ENCODE results near the gene MDK.
A peak's percentile ranks its signal among the peaks of the same experiment; 100 is the strongest.

The MDK gene

GRCh38 chr11:46387456-46387855 is 6.0 kb downstream of the MDK start:
- Histone ChIP-seq H3K4me3 (ENCODE audit: low read length) (no peak overlapping the region), H3K27me3 (ENCODE audit: insufficient read depth, low read length, poor library complexity) (peaks cover 16% of the 10 kb centered on the region), H3K18ac (ENCODE audit: low read length) (no peak overlapping the region), H3K79me2 (ENCODE audit: control insufficient read depth, insufficient read depth, low read length) (no peaks in the 10 kb centered on the region), H3K9ac (ENCODE audit: low read length) (no peak overlapping the region), H2BK5ac (ENCODE audit: low read length) (no peak overlapping the region), H3K23ac (ENCODE audit: low read length) (no peak overlapping the region), H3K4ac (ENCODE audit: low read depth, low read length) (no peak overlapping the region), H3K36me3 (ENCODE audit: control insufficient read depth, insufficient read depth, low read length) (no peaks in the 10 kb centered on the region), H4K5ac (ENCODE audit: low read length) (no peak overlapping the region), H3K56ac (ENCODE audit: low read length) (no peak overlapping the region), H2BK120ac (ENCODE audit: low read depth, low read length) (no peak overlapping the region), H3K4me2 (ENCODE audit: low read length) (no peak overlapping the region), H3K4me1 (ENCODE audit: control insufficient read depth, low read depth, low read length) (peaks cover 9% of the 10 kb centered on the region), H4K8ac (ENCODE audit: low read depth, low read length) (no peak overlapping the region), H3K79me1 (ENCODE audit: low read length) (no peaks in the 10 kb centered on the region), H3K27ac (ENCODE audit: low read depth, low read length) (no peak overlapping the region), H2BK15ac (replicated peaks; ENCODE audit: low read depth) (no peak overlapping the region), H2AK5ac (ENCODE audit: low read length) (no peak overlapping the region)
- DNase-seq, result no peak
- no CpG with 5 or more reads among the region's 5 CpGs for WGBS (ENCODE audit: extremely low coverage, insufficient coverage, low lambda C conversion rate)

GRCh38 chr11:46387919-46388618 is 6.6 kb downstream of the MDK start:
- no peaks in the 10 kb centered on the region for H3K79me2 ChIP-seq (ENCODE audit: control insufficient read depth, insufficient read depth, low read length)

GRCh38 chr11:46388619-46389449 is 7.4 kb downstream of the MDK start:
- H3K79me1 ChIP-seq (ENCODE audit: low read length), result no peaks in the 10 kb centered on the region
- H3K27me3 ChIP-seq (ENCODE audit: insufficient read depth, low read length, poor library complexity), result peaks cover 16% of the 10 kb centered on the region
- no CpG with 5 or more reads among the region's 21 CpGs for WGBS (ENCODE audit: extremely low coverage, insufficient coverage, low lambda C conversion rate)

More at GRCh38 chr11:46387919-46388618, 6.6 kb downstream of the MDK start:
- Histone ChIP-seq H2AK5ac (ENCODE audit: low read length) (no peak overlapping the region), H4K8ac (ENCODE audit: low read depth, low read length) (no peak overlapping the region), H3K4ac (ENCODE audit: low read depth, low read length) (no peak overlapping the region), H3K9ac (ENCODE audit: low read length) (peak overlapping the region; percentile 34), H3K23ac (ENCODE audit: low read length) (no peak overlapping the region), H2BK15ac (replicated peaks; ENCODE audit: low read depth) (no peak overlapping the region), H2BK120ac (ENCODE audit: low read depth, low read length) (no peak overlapping the region), H3K79me1 (ENCODE audit: low read length) (no peaks in the 10 kb centered on the region), H2BK5ac (ENCODE audit: low read length) (no peak overlapping the region), H3K36me3 (ENCODE audit: control insufficient read depth, insufficient read depth, low read length) (no peaks in the 10 kb centered on the region), H3K4me2 (ENCODE audit: low read length) (peak overlapping the region; percentile 18), H3K56ac (ENCODE audit: low read length) (peak overlapping the region; percentile 29), H3K4me3 (ENCODE audit: low read length) (no peak overlapping the region), H4K5ac (ENCODE audit: low read length) (no peak overlapping the region), H3K18ac (ENCODE audit: low read length) (no peak overlapping the region), H3K4me1 (ENCODE audit: control insufficient read depth, low read depth, low read length) (peaks cover 6% of the 10 kb centered on the region), H3K27ac (ENCODE audit: low read depth, low read length) (no peak overlapping the region), H3K27me3 (ENCODE audit: insufficient read depth, low read length, poor library complexity) (peaks cover 16% of the 10 kb centered on the region)
- DNase-seq, result no peak
- no CpG with 5 or more reads among the region's 24 CpGs for WGBS (ENCODE audit: extremely low coverage, insufficient coverage, low lambda C conversion rate)

GRCh38 chr11:46389450-46390330 is 8.2 kb downstream of the MDK start:
- Histone ChIP-seq H3K4me3 (ENCODE audit: low read length) (no peak overlapping the region), H3K4me2 (ENCODE audit: low read length) (peak overlapping the region; percentile 44), H3K23ac (ENCODE audit: low read length) (peak overlapping the region; percentile 92), H3K4me1 (ENCODE audit: control insufficient read depth, low read depth, low read length) (peaks cover 6% of the 10 kb centered on the region), H3K79me1 (ENCODE audit: low read length) (no peaks in the 10 kb centered on the region), H3K36me3 (ENCODE audit: control insufficient read depth, insufficient read depth, low read length) (no peaks in the 10 kb centered on the region), H3K56ac (ENCODE audit: low read length) (peak overlapping the region; percentile 44), H3K9ac (ENCODE audit: low read length) (peak overlapping the region; percentile 6), H3K27ac (ENCODE audit: low read depth, low read length) (no peak overlapping the region), H4K5ac (ENCODE audit: low read length) (no peak overlapping the region), H3K79me2 (ENCODE audit: control insufficient read depth, insufficient read depth, low read length) (no peaks in the 10 kb centered on the region), H2AK5ac (ENCODE audit: low read length) (no peak overlapping the region), H2BK5ac (ENCODE audit: low read length) (no peak overlapping the region), H3K18ac (ENCODE audit: low read length) (no peak overlapping the region), H2BK120ac (ENCODE audit: low read depth, low read length) (no peak overlapping the region), H3K4ac (ENCODE audit: low read depth, low read length) (no peak overlapping the region), H3K27me3 (ENCODE audit: insufficient read depth, low read length, poor library complexity) (peaks cover 16% of the 10 kb centered on the region), H4K8ac (ENCODE audit: low read depth, low read length) (no peak overlapping the region), H2BK15ac (replicated peaks; ENCODE audit: low read depth) (no peak overlapping the region)
- peak; percentile 85 for DNase-seq
- no CpG with 5 or more reads among the region's 80 CpGs for WGBS (ENCODE audit: extremely low coverage, insufficient coverage, low lambda C conversion rate)

More at GRCh38 chr11:46388619-46389449, 7.4 kb downstream of the MDK start:
- Histone ChIP-seq H3K4me3 (ENCODE audit: low read length) (no peak overlapping the region), H2BK15ac (replicated peaks; ENCODE audit: low read depth) (no peak overlapping the region), H3K4ac (ENCODE audit: low read depth, low read length) (no peak overlapping the region), H4K8ac (ENCODE audit: low read depth, low read length) (no peak overlapping the region), H3K79me2 (ENCODE audit: control insufficient read depth, insufficient read depth, low read length) (no peaks in the 10 kb centered on the region), H2BK5ac (ENCODE audit: low read length) (no peak overlapping the region), H3K36me3 (ENCODE audit: control insufficient read depth, insufficient read depth, low read length) (no peaks in the 10 kb centered on the region), H2BK120ac (ENCODE audit: low read depth, low read length) (no peak overlapping the region), H2AK5ac (ENCODE audit: low read length) (no peak overlapping the region), H4K5ac (ENCODE audit: low read length) (no peak overlapping the region), H3K27ac (ENCODE audit: low read depth, low read length) (no peak overlapping the region), H3K9ac (ENCODE audit: low read length) (no peak overlapping the region), H3K23ac (ENCODE audit: low read length) (no peak overlapping the region), H3K4me2 (ENCODE audit: low read length) (peak overlapping the region; percentile 18), H3K4me1 (ENCODE audit: control insufficient read depth, low read depth, low read length) (peaks cover 6% of the 10 kb centered on the region), H3K18ac (ENCODE audit: low read length) (no peak overlapping the region), H3K56ac (ENCODE audit: low read length) (no peak overlapping the region)
- DNase-seq, result peak; percentile 86

- Histone ChIP-seq H3K79me2 (ENCODE audit: control insufficient read depth, insufficient read depth, low read length) (no peaks in the 10 kb centered on the region), H3K9ac (ENCODE audit: low read length) (no peak overlapping the region), H4K8ac (ENCODE audit: low read depth, low read length) (no peak overlapping the region), H2BK15ac (replicated peaks; ENCODE audit: low read depth) (no peak overlapping the region), H2AK5ac (ENCODE audit: low read length) (no peak overlapping the region), H2BK5ac (ENCODE audit: low read length) (no peak overlapping the region), H3K4me2 (ENCODE audit: low read length) (no peak overlapping the region), H3K56ac (ENCODE audit: low read length) (no peak overlapping the region), H2BK120ac (ENCODE audit: low read depth, low read length) (no peak overlapping the region), H4K5ac (ENCODE audit: low read length) (no peak overlapping the region), H3K4me1 (ENCODE audit: control insufficient read depth, low read depth, low read length) (peaks cover 6% of the 10 kb centered on the region), H3K27me3 (ENCODE audit: insufficient read depth, low read length, poor library complexity) (peaks cover 16% of the 10 kb centered on the region), H3K36me3 (ENCODE audit: control insufficient read depth, insufficient read depth, low read length) (no peaks in the 10 kb centered on the region), H3K79me1 (ENCODE audit: low read length) (no peaks in the 10 kb centered on the region), H3K27ac (ENCODE audit: low read depth, low read length) (no peak overlapping the region), H3K23ac (ENCODE audit: low read length) (no peak overlapping the region), H3K18ac (ENCODE audit: low read length) (no peak overlapping the region), H3K4ac (ENCODE audit: low read depth, low read length) (no peak overlapping the region), H3K4me3 (ENCODE audit: low read length) (no peak overlapping the region)
- WGBS (ENCODE audit: extremely low coverage, insufficient coverage, low lambda C conversion rate), result no CpG with 5 or more reads among the region's 49 CpGs
- no peak for DNase-seq
These were observed 9.1 kb downstream of the MDK start for GRCh38 chr11:46390331-46391171.
